H1 (cell line): Measurements from ENCODE around the gene LYPD6B.

Experiments used
- ASH2L ChIP-seq: fragments of 200-600, 300-600 bp; sonication (generic); IDR thresholded peaks from one replicate; pipeline ENCODE4 v1.7.1; 2017; ENCODE audit warnings: low read length
- ATF2 ChIP-seq: IDR thresholded peaks from 2 replicates; pipeline ENCODE4 v1.6.1; 2012; ENCODE audit warnings: low read length, inconsistent platforms
- CREB1 ChIP-seq: IDR thresholded peaks from 2 replicates; pipeline ENCODE4 v1.6.1; 2012; ENCODE audit warnings: inconsistent platforms
- CTCF ChIP-seq, 3 experiments: IDR thresholded peaks; 1 replicate in 2 of 3; 2 replicates in 1 of 3; pipeline versions ENCODE4 v1.5.1 to v1.6.1; 2011; ENCODE audit warnings: low read length in 3 of 3, mild to moderate bottlenecking in 3 of 3, inconsistent platforms in 2 of 3, low read depth in 1 of 3, moderate library complexity in 1 of 3; ENCODE audit not compliant: insufficient read depth in 1 of 3; ENCODE audit errors: control extremely low read depth in 1 of 3
- EP300 ChIP-seq, 2 experiments: IDR thresholded peaks; 1 replicate in 1 of 2; 2 replicates in 1 of 2; pipeline ENCODE4 v1.6.1; 2011 to 2012; ENCODE audit warnings: low read depth in 2 of 2, low read length in 2 of 2, mild to moderate bottlenecking in 2 of 2, borderline replicate concordance in 1 of 2, inconsistent platforms in 1 of 2, moderate library complexity in 1 of 2
- EZH2 ChIP-seq: fragments of 200-600 bp; sonication (generic); IDR thresholded peaks from 2 replicates; pipeline ENCODE4 v1.7.1; 2012; ENCODE audit warnings: low read depth, mild to moderate bottlenecking, moderate library complexity, low read length, inconsistent platforms; ENCODE audit not compliant: severe bottlenecking
- KDM1A ChIP-seq: fragments of 200-600, 300-600 bp; sonication (generic); IDR thresholded peaks from 2 replicates; pipeline ENCODE4 v1.7.1; 2016; ENCODE audit warnings: mild to moderate bottlenecking, low read length, borderline replicate concordance
- MAX ChIP-seq: IDR thresholded peaks from 2 replicates; pipeline ENCODE4 v1.6.1; 2012; ENCODE audit warnings: inconsistent platforms
- POLR2A ChIP-seq, 2 experiments: IDR thresholded peaks; 1 replicate in 1 of 2; 2 replicates in 1 of 2; pipeline ENCODE4 v1.6.1; 2011; ENCODE audit warnings: low read depth in 2 of 2, low read length in 2 of 2, mild to moderate bottlenecking in 2 of 2; ENCODE audit errors: control extremely low read depth in 1 of 2
- POLR2AphosphoS5 ChIP-seq: IDR thresholded peaks from 2 replicates; pipeline ENCODE4 v1.6.1; 2011; ENCODE audit warnings: low read depth, low read length
- RFX5 ChIP-seq: IDR thresholded peaks from 2 replicates; pipeline ENCODE4 v1.6.1; 2011; ENCODE audit warnings: low read depth, low read length, improper control_type of control experiment, borderline replicate concordance
- RXRA ChIP-seq: IDR thresholded peaks from 2 replicates; pipeline ENCODE4 v1.6.1; 2011; ENCODE audit warnings: low read depth, mild to moderate bottlenecking, low read length, moderate library complexity; ENCODE audit not compliant: insufficient read depth
- USF2 ChIP-seq: IDR thresholded peaks from 2 replicates; pipeline ENCODE4 v1.6.1; 2011; ENCODE audit warnings: low read length, improper control_type of control experiment
- YY1 ChIP-seq: IDR thresholded peaks from 2 replicates; pipeline ENCODE4 v1.6.1; 2011; ENCODE audit warnings: low read depth, mild to moderate bottlenecking, low read length

- no peak for TF ChIP-seq EP300 (IDR thresholded peaks at IDR 0.05; ENCODE audit: borderline replicate concordance in 1 of 2, low read depth in 2 of 2, low read length in 2 of 2)
- no peak for TF ChIP-seq POLR2A (IDR thresholded peaks at IDR 0.05; ENCODE audit: control extremely low read depth in 1 of 2, low read depth in 2 of 2, low read length in 2 of 2)
- no peak for TF ChIP-seq USF2
- no peak for TF ChIP-seq CTCF (IDR thresholded peaks at IDR 0.05; ENCODE audit: control extremely low read depth in 1 of 3, insufficient read depth in 1 of 3, low read depth in 1 of 3, low read length in 3 of 3)
- no peak for TF ChIP-seq ASH2L
- TF ChIP-seq KDM1A, result no peak
- TF ChIP-seq RXRA, result no peak
- no peak for TF ChIP-seq POLR2AphosphoS5
- TF ChIP-seq EZH2, result no peak
- TF ChIP-seq ATF2, result no peak
- TF ChIP-seq MAX, result no peak
- no peak for TF ChIP-seq YY1
- TF ChIP-seq RFX5, result no peak
- no peak for TF ChIP-seq CREB1
These were observed 80.9 kb downstream of the LYPD6B start for GRCh38 chr2:149119368-149119767.
